ENCODE results near the gene ACYP1. TPM values are rescaled to one million over a fixed set of nuclear protein-coding genes. Genes with fewer than 3 reads are reported as not detected.
"Not testable (repeated sequence)": the region's sequence is repeated elsewhere in the genome, so short reads cannot be mapped to it uniquely, and the experiment has no call there.

The ACYP1 gene
- polyA plus RNA-seq, 1 donor: 16.4 TPM

DNA sequence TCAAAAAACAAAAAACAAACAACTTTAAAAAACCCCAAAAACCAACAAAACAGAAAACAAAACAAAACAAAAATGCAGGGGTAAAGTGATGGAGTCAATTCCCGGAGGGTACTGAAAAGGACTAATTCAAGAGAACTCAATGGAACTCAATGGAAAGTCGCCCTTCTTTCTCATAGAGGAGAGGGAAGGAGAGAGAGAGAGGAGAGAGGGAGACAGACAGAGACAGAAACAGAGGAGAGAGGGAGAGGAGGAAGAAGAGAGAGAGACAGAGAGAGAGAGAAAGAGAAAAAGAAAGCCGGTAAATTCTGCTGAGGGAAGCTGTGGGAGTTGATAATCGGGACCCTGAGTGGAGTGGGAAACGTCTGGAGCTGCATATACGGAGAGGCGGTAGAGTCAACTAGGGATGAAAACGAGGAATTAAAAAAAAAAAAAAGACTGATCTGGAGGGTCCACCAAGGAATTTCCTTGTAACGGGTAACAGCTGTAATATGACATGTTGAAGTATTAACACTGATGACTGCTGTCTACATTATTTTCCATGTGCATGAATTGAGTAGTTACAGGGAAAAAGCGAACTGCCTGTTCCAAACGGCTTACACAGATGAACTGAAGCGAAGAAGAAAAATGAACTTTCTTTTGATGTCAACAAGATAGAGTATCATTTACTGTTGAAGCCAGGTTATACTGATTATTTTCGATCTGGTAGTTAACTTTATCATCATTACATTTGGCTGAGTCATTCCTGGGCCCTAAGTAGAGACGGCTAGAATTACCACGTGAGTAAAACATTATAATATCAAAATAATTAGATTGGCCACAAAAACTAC, 4.7 kb upstream of the ACYP1 start:
- DNase-seq: peak; percentile 49

DNA sequence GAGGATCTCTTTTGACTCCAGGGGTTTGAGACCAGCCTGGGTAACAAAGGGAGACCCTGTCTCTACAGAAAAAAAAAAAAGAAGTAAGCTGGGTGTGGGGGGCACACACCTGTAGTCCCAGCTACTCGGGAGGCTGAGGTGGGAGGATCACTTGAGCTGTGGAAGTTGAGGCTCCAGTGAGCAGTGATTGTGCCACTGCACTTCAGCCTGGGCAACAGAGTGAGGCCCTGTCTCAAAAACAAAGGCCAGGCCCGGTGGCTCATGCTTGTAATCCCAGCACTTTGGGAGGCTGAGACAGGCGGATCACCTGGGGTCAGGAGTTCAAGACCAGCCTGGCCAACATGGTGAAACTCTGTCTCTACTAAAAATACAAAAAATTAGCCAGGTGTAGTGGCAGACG, 3.9 kb upstream of the ACYP1 start:
- DNase-seq: not testable (repeated sequence)

DNA sequence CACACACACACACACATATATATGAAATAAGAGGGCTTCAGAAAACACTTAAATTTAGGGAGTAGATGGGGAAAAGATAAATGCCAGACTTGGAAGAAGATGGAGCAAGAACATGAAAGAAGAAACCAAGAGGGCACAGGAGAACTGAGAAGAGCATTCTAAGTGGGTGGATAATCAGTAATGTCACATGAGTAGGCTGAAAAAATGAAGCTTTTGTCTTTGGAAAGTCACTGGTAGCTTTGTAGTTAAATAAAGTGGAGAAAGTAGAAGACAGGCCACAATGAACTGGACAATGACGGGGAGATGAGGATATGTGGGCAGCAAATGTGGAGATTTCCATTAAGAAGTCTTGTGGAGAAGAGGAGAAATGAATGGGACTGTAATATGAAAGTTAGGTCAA, 3.4 kb upstream of the ACYP1 start:
- no peak for DNase-seq

DNA sequence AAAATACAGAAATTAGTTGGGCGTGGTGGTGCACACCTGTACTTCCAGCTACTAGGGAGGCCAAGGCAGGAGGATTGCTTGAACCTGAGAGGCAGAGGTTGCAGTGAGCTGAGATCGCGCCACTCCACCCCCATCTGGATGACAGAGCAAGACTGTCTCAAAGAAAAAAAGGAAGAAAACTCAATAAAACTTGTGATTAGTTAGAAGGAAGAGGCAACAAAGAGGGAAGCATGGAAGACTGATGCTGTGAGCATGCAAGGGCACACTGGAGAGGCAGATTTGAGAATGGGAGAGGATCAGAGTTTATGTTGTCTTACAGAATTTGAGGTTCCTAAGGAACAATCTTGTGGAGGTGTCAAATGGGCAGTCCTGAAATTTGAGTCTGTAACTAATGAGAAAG, 2.9 kb upstream of the ACYP1 start:
- no peak for DNase-seq

DNA sequence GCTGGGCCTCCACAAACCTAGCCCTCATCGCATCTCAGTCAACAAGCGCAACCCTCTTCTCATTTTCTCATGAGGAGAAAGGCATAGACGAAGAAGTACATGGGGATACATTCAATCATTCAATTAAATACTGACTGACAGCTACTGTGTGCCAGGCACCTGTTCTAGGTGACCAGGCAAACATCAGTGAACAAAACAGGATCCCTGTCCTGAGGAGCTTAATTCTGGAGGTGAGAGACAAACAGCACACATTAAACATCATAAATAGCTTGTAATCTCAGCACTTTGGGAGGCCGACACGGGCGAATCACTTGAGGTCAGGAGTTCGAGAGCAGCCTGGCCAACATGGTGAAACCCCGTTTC, 362 bp upstream of the ACYP1 start:
- DNase-seq: no peak

DNA sequence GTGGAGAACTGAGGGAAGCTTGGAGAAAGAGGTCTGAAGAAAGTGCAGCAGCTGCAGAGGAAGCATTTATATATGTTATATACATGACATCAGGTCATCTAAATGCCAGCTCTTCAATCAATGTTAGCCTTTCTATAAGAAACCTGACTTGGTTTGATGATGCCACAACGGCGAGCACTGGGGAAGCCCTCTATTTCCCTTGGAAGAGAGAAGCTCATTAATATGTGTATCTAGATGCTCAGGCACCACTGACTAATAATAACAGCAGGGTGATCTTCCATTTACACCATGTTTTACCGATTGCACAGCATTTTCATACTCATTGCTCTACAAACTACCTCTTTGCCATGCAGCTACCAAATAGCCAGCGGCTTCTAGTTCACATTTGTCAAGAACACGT, 811 bp downstream of the ACYP1 start:
- DNase-seq: no peak

DNA sequence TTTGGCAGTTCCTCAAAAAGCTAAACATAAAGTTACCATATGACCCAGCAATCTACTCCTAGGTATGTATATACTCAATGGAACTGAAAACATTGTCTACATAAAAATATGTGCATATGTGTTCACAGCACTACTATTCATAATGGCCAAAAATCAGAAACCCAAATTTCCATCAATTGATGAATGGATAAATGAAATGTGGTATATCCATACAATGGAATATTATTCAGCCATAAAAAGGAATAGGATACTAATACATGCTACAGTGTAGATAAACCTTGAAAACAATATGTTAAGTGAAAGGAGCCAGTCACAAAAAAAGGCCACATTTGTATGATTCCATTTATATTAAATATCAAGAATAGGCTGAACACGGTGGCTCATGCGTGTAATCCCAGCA, 3.4 kb downstream of the ACYP1 start:
- DNase-seq: no peak

DNA sequence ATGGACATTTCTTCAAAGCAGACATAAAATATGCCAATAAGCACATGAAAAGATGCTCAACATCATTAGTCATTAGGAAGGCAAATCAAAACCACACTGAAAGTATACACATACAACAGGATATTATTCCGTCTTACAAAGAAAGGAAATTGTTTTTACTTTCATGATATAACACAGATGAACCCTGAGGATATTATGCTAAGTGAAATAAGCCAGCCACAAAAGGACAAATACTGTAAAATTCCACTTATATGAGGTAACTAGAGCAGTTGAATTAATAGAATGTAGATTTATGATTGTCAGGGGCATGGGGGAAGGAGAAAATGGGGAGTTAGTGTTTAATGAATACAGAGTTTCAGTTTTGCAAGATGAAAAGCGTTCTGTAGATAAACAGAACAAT, 4.2 kb downstream of the ACYP1 start:
- DNase-seq: no peak

DNA sequence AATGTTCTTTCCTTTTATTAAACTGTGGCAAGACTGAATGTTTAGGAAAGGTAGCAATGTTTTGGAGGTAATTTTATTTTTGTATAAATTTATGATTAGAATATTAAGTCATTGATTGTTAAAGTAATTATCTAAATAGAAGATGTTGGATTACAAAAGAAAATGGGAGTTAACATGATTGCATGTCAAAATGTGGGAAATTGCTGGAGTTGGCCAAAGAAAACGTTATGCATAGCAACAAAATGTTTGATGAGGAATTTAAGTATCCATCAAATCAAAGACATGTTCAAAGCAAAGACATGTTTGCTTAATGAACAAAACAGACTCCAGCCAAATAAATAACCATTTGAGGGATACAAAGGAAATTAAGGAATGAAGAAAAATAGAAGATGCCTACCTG, 9.4 kb downstream of the ACYP1 start:
- DNase-seq: no peak

DNA sequence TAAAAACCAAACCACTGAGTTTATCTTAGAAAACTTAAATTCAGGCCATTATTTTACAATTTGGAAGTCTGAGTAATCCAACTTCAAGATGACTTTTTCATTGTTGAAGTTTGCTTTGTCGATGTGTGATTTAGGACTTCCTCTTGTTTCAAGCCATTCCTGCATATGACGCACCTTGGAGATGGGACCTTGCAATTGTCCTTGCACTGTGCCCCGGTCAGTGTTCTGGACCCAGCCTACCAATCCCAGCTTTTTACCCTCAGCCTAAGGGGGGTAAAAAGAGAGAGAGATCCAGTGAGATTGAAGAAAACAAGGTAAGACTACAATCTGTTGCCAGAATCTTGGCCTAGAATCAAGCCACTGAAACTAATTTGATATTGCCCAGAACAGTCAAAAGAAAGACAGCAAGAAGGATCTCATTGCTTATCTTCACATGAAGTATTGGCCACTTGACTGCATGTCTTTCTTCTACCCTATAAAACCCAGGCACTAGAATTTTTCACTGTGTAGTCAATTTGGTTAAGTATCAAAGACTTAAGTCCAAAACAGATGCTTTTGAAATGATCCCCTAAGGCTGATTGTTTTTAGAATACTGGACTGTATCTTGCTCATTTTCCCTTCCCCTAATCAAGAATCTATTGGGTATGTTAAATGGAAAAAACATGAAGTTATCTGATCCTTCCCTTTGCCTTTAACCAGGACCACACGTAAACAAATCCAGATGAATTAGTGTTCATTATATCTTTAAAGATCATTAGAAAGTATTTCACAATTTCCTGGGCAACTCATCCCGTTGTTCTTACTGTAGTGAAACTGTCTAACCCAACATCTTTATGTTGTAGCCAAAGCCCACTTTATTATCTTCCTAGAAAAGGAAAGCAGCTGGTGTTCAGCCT, 10.2 kb downstream of the ACYP1 start:
- no peak for DNase-seq

DNA sequence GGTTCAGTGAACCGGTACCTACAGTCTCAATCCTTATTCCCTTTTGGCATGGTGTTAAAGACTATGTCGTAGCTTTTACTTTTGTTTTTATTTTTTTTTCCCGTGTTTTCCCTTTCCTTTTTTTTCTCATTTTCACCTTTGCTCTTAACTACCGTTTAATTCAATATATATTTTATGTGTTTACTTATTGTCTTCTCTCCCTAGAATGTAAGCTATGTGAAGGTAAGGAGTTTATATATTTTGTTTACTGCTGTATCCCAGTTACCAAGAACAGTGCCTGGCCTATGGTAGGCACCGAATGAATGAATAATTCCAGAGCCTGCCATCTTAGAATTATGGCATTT, 12.3 kb downstream of the ACYP1 start:
- DNase-seq: no peak

DNA sequence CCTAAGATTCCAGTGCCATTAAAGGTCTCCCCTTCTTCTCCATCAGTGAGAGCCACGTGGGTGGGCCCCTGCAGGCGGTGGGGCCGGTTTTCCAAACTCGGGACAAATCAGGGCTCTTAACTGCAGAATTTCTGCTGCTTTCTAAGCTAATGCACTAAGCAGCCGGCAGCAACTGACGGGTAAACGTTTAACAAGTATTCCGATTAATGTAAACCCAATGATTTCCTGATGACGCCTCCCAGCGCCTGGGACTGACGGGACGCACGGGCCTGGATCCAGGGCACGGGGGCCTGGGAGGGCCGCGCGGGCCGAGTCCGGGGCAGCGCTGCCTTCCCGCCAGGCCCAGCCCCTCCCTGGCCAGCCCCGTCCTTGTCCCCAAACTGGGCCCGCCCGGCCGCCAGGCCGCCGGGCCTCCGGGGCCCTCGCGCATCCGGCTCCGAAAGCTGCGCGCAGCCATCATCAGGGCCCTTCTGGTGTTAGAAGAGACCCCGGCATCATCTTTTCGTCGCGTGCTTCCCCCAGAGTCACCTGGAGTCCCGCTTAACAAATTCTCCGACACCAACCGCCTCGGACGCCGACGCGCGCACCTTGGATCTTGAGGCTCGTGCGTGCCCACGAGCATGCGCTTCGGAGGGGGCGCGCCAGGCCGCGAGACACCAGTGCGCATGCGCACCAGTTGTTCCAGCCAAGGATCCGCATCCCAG, 12.8 kb downstream of the ACYP1 start, which contains the start of gene MLH3:
MLH3 (minus strand) TSS at position 616 of the 704 bp plus-strand sequence. CDS start 1,812 bp downstream, outside the sequence.
- peak; percentile 88 for DNase-seq

DNA sequence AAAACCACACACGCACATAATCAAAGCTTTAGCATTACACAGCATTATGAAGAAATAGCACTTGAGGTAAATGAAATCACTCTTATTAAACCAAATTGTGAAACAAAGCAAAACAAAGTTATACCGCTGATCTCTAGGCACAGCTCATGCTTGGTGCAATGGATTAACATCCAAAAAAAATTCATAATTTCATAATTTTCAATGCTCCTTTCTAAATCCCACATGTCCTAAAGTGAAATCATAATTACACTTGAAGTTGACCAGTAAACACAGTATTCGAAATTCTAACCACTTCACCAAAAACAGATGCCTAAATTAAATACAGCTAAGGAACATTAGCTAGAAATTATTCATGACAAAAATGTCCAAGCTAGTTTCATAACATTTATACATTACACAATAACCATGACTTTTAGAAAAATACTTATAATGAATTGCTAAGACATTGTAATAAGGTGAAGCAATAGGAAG, 14.1 kb downstream of the ACYP1 start:
- no peak for DNase-seq

DNA sequence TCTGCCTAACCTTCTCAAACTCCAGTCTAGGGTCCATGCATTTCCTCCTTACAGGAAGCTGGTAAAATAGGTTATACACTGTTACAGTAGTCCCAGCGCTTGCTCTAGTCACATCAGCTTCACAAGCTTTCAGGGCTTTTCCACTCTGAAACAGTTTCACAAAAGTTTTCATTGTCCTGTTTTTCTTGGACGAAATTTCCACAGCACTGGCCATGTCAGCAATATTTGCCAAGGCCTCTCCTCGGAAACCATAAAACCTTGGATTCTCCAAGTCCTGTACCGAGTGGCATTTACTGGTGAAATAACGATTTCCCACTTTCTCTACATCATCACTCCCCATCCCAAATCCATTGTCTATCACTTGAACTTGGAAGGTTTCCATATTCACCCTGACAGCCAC, 14.7 kb downstream of the ACYP1 start:
- DNase-seq: no peak

DNA sequence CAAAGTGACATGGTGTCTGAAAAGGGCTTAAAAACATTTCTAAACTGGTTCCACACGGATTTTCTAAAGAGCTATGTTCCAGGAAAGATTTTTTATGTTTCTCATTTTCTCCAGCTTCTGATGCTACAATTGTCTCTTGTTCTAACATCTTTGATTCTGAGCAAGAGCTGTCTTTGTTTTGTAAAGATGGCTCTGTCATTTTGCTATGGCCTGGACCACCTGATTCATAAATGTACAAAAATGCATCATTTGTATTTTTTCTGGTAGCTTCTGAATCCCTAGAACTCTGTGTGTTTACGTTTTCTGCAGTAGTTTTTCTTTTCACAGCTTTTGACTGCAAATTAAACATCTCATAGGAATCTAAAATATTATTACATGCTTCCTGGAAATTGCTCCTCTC, 15.7 kb downstream of the ACYP1 start:
- no peak for DNase-seq

DNA sequence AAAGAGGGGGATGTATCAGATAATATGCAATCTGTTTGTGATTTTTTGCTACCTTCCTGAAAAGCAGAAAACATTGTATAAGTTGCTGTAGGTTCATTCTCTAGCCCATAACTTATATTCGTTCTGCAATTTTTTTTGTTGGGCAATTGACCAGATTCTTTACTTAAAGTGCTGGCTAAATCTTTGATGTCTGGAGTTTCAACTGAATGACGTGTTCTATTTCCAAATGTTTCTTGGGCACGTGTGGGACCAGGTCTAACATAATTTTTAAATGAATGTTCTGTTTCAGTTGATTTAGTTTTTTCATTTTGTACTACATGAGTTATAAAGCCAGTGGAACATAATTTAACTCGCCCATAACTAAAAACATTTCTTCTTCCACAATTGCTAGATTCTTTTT, 16.3 kb downstream of the ACYP1 start:
- DNase-seq: no peak

DNA sequence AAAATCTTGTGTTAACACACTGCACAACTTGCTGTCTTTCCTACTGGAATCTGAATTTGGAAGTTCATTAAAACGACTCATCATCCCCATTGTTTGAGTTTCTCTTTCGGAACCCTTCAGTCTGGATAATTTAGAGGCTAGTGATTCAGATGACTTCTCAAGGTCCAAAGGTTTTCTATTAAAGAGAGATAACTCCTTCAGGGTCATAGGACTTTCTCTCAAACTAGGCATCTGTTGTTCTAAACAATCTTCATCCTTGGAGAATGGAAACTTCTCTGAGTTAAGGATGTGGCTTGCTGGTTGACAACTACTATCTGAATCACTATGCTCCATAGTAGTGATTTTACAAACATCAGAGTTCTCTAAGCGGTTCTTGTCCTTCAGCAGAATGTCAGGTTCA, 16.9 kb downstream of the ACYP1 start:
- no peak for DNase-seq

DNA sequence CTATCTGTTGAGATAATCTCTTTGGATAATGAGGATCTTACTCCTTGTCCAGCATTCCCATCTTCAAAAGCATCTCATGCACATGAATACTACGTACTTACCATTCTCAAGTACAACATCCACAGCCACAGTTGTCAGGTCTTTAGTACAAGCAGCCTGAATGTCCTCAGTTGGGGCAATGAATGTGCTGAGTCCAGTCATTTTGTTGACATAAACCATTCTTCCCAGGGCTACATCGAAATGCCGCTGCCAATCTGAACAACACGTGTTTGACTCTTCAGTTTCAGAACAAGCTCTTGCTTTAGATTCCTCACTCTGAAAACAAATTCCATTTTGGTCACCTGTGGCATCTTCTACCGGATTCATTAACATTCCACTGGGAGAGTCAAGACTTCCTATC, 17.5 kb downstream of the ACYP1 start:
- no peak for DNase-seq

DNA sequence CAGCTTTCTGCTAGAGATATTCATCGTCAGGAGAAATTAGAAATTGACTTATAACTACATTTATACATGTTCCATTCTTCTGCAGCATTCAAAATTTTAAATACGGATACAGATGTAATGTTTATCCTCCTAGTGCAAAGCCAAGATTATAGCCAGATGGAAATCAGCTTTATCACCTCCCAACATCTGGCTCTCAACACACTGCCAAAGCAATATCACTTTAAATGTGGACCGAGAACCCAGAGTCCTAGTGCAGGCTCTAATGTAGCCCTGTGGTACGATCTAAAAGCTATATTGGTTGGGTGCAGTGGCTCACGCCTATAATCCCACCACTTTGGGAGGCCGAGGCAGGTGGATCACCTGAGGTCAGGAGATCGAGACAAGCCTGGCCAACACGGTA, 19.1 kb downstream of the ACYP1 start:
- peak; percentile 42 for DNase-seq

DNA sequence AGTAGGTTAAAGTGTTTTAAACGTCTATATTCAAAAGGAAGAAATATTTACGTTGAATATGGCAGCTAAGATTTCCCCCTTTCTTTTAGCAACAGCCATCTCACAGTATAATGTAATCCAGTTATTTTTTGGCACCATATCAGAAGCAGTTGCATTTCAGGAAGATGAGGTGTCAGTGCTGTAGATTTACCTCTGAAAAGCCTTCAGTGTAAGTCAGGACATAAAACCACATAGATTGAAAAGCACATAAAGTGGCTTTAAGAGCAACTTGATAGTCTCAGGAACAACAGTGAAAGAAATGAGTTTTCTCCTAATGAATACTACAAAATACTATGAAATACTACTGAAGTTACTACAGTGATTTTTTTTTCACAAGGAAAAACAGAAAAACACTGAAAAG, 19.5 kb downstream of the ACYP1 start:
- no peak for DNase-seq

DNA sequence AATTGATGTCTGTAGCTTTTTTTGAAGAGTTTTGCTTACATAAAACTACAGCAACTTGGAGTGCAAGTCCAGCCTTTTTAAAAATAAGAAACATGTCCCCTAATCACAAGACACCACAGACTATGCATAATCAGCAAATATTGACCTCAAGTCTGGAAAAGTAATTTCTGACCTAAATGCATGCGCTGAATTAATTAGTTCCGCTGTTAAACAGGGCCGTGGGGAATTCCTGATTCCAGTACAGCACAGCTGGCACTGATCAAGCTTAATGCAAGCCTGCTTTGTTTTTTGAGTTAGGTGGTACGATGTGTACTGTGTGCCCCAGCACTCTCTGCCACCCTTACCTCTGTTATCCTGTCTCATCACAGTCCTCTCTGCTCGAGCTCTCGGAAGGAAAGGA, 21.8 kb downstream of the ACYP1 start:
- DNase-seq: no peak

DNA sequence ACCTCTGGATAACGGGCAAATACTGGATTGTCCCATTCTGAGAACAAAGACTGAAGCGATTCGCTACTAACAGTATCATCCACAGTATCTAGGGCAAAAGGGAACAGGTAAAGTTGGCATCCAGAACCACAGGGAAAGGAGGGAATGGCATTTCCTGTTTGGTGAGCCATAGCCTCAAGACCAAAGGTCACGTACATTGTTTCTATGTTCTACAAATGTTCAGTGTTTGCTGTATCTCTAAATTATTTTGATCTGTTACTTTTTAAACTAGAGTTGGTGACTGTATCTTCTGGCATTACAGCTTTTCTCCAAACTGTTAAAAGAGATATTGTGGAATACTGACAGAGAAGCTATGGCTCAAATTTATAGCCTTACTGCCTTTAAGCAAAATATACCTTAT, 22.2 kb downstream of the ACYP1 start:
- DNase-seq: no peak

DNA sequence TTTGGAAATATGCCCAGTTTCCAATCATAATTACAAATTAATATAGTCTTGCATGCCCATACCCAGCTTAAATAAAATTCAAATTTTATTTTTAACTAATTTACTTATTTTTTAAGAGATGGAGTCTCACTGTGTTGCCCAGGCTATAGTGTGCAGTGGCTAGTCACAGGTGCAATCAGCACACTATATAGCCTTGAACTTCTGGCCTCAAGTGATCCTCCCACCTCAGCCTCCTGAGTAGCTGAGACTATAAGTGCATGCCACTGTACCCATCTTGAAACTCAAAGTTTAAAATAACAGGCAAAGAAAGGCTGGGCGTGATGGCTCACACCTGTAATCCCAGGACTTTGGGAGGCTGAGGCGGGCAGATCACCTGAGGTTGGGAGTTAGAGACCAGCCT, 22.9 kb downstream of the ACYP1 start:
- no peak for DNase-seq
